GM12878 (cell line): ENCODE data around the gene ZNF311. TPM values are rescaled to one million over a fixed set of nuclear protein-coding genes. Genes with fewer than 3 reads are reported as not detected.

Experiments used
- ATAC-seq: fragments of 200-7000 bp; cut with Tn5 transposase; 3 replicates; pipeline ENCODE4 v1.9.1; 2020; ENCODE audit warnings: mild to moderate bottlenecking, moderate library complexity
- BruUV-seq: library from RNA; stranded (reverse); fragments of 400-500 nt; replicated peaks from 2 replicates; lab custom pipeline; 2021; lab: Mats Ljungman, UMichigan
- CTCF ChIA-PET: fragments of 300-600 bp; sonication (Branson Sonifier 250); formaldehyde crosslinking; extraction: SDS; loops from one replicate; lab custom pipeline; 2021; ENCODE audit warnings: inconsistent platforms; lab: Yijun Ruan, JAX
- POLR2A ChIA-PET: fragments of 350-600 bp; formaldehyde crosslinking; extraction: SDS; loops from one replicate; lab custom pipeline; 2021; ENCODE audit warnings: inconsistent platforms; lab: Charles Lee
- RAD21 ChIA-PET: fragments of 300-600 bp; sonication (Branson Sonifier 250); formaldehyde crosslinking; loops from one replicate; lab custom pipeline; 2023; ENCODE audit warnings: antibody characterized with exemption; ENCODE audit not compliant: unreplicated experiment; lab: Charles Lee
- SMC1A ChIA-PET: fragments of 300-600 bp; sonication (Branson Sonifier 250); formaldehyde crosslinking; loops from one replicate; lab custom pipeline; 2023; ENCODE audit not compliant: unreplicated experiment, uncharacterized antibody; lab: Charles Lee
- DNase-seq: peaks from one replicate; pipeline ENCODE4 v3.0.0-alpha.2; 2011; ENCODE audit warnings: low read depth, low spot score
- FAIRE-seq: peaks from 3 replicates; lab custom pipeline; 2011; peaks lifted over from hg19 to GRCh38; lab: Jason Lieb, UNC
- H2AFZ ChIP-seq: 2 replicates; pipeline ENCODE4 v1.6.0; 2011; ENCODE audit warnings: low read depth, low read length, control low read depth; ENCODE audit not compliant: control insufficient read depth
- H3K27ac ChIP-seq: 2 replicates; pipeline ENCODE4 v1.5.1; 2011; ENCODE audit warnings: control low read depth; ENCODE audit not compliant: control insufficient read depth, insufficient read depth
- H3K27me3 ChIP-seq, 2 experiments: replicated peaks in 1 of 2; 2 replicates each; pipeline versions ENCODE4 v1.6.0 to v1.6.1; 2011; ENCODE audit warnings: low read length in 1 of 2; ENCODE audit not compliant: control insufficient read depth in 2 of 2, insufficient read depth in 2 of 2
- H3K36me3 ChIP-seq, 2 experiments: 2 replicates each; pipeline ENCODE4 v1.5.1; 2011; ENCODE audit warnings: low read length in 1 of 2; ENCODE audit not compliant: control insufficient read depth in 2 of 2, insufficient read depth in 2 of 2
- H3K4me1 ChIP-seq: 2 replicates; pipeline ENCODE4 v1.6.1; 2011; ENCODE audit warnings: mild to moderate bottlenecking, low read length, moderate library complexity, mixed read lengths; ENCODE audit not compliant: control insufficient read depth, insufficient read depth
- H3K4me2 ChIP-seq: 2 replicates; pipeline ENCODE4 v1.6.0; 2011; ENCODE audit warnings: control low read depth; ENCODE audit not compliant: control insufficient read depth, insufficient read depth
- H3K4me3 ChIP-seq: fragments of 200-600 bp; sonication (generic); 2 replicates; pipeline ENCODE4 v1.5.1; 2016
- H3K79me2 ChIP-seq: 2 replicates; pipeline ENCODE4 v1.6.0; 2011; ENCODE audit warnings: low read length; ENCODE audit not compliant: control insufficient read depth, insufficient read depth
- H3K9ac ChIP-seq: 2 replicates; pipeline ENCODE4 v1.8.0; 2011; ENCODE audit warnings: low read length, control low read depth, mixed read lengths; ENCODE audit not compliant: control insufficient read depth, insufficient read depth
- H3K9me3 ChIP-seq: replicated peaks from 3 replicates; pipeline ENCODE4 v1.5.1; 2011; ENCODE audit warnings: mild to moderate bottlenecking, low read length; ENCODE audit not compliant: control insufficient read depth, insufficient read depth
- H4K20me1 ChIP-seq: 2 replicates; pipeline ENCODE4 v1.6.0; 2011; ENCODE audit not compliant: control insufficient read depth, insufficient read depth
- CTCF ChIP-seq, 3 experiments: IDR thresholded peaks in 2 of 3; conservative IDR thresholded peaks in 1 of 3; 2 replicates each; pipeline ENCODE4 v1.5.1; 2011; ENCODE audit warnings: low read depth in 3 of 3, low read length in 3 of 3, mild to moderate bottlenecking in 3 of 3, control low read depth in 2 of 3, moderate library complexity in 2 of 3, inconsistent platforms in 1 of 3, mixed read lengths in 1 of 3; ENCODE audit not compliant: control insufficient read depth in 2 of 3, insufficient read depth in 1 of 3; ENCODE audit errors: extremely low read depth in 1 of 3
- EED ChIP-seq: sonication (generic); IDR thresholded peaks from 2 replicates; pipeline ENCODE4 v1.6.1; 2016; ENCODE audit warnings: antibody characterized with exemption, low read depth
- LARP7 ChIP-seq: fragments of 450-650 bp; IDR thresholded peaks from 2 replicates; pipeline ENCODE4 v1.6.1; 2017; ENCODE audit warnings: mild to moderate bottlenecking
- RAD21 ChIP-seq: IDR thresholded peaks from 2 replicates; pipeline ENCODE4 v1.6.1; 2011; ENCODE audit warnings: mild to moderate bottlenecking, low read depth, low read length, moderate library complexity; ENCODE audit not compliant: insufficient read depth
- WGBS: methylation state at CpG from one replicate; pipeline ENCODE4 v1.1.6; 2016; ENCODE audit warnings: low lambda C conversion rate; ENCODE audit not compliant: insufficient replicate concordance, insufficient coverage; ENCODE audit errors: missing lambda C conversion rate; 5-methylcytosine and 5-hydroxymethylcytosine counted together
- in situ Hi-C: fragments of 300-500 bp; cut with MboI; formaldehyde crosslinking; loops from 9 replicates; pipeline ENCODE4 v1.14.3; 2018; ENCODE audit warnings: mixed read lengths
- intact Hi-C: fragments of 100-400 bp; cut with micrococcal nuclease; formaldehyde crosslinking; loops from one replicate; pipeline ENCODE4 v1.14.2; 2022; ENCODE audit not compliant: unreplicated experiment
- polyA plus RNA-seq, 11 experiments: library from polyadenylated mRNA; depleted of rRNA in 4 of 11; unstranded in 6 of 11; stranded (reverse) in 5 of 11; fragments of >200 nt; fragmentation: Nextera tagmentation in 4 of 11; fragmentation: Illumina TruSeq in 1 of 11; extraction: Ambion mirVana in 4 of 11; extraction: Trizol in 1 of 11; gene quantifications; 1 replicate in 1 of 11; 2 replicates in 10 of 11; pipeline versions ENCODE4 v1.2.1 to v1.2.3, GENCODE V29; 2011 to 2016; ENCODE audit warnings: inconsistent platforms in 2 of 11, missing spikeins in 2 of 11, low read depth in 1 of 11
- total RNA-seq, 4 experiments: library from RNA; depleted of rRNA in 3 of 4; stranded (reverse); fragments of >200 nt in 3 of 4; fragmentation: Illumina TruSeq in 1 of 4; extraction: Trizol in 1 of 4; gene quantifications; 2 replicates each; pipeline versions ENCODE4 v1.2.1 to v1.2.3, GENCODE V29; 2013 to 2021
- TF ChIP-seq, protein P1 (sequence below): IDR thresholded peaks from 2 replicates; pipeline ENCODE4 v1.6.1; 2012; ENCODE audit warnings: low read length, inconsistent platforms

ZNF311 gene
- total and polyA plus RNA-seq, 10 of the 15 experiments (the other 5 are each of a cell fraction or from before 2014, with no cell fraction given), result 0.07 TPM; not detected in 9

GRCh38 chr6:28988536-28989311 is 16.4 kb downstream of the ZNF311 start:
- BruUV-seq, result no TSS peak

More at GRCh38 chr6:28988536-28989311, 16.4 kb downstream of the ZNF311 start:
- Histone ChIP-seq H3K79me2 (no peaks in the 10 kb centered on the region), H3K27ac (no peak overlapping the region), H2AFZ (peak overlapping the region; percentile 25; the same call in 1 of the 2 replicates), H3K9me3 (no peaks in the 10 kb centered on the region), H3K27me3 (no peaks in the 10 kb centered on the region), H3K4me3 (peak overlapping the region; percentile 41; the same call in 1 of the 2 replicates), H3K4me2 (peak overlapping the region; percentile 63; the same call in 1 of the 2 replicates), H3K36me3 (no peaks in the 10 kb centered on the region), H3K4me1 (no peaks in the 10 kb centered on the region), H4K20me1 (no peaks in the 10 kb centered on the region), H3K9ac (no peak overlapping the region)
- POLR2A ChIA-PET, result no interaction called here
- intact Hi-C loops, result loop anchor here (10.0 kb wide), 1 partner anchor 154 kb away; no protein-coding TSS in a partner anchor
- SMC1A ChIA-PET, result no interaction called here
- FAIRE-seq, result no peak
- TF ChIP-seq, protein P1, sequence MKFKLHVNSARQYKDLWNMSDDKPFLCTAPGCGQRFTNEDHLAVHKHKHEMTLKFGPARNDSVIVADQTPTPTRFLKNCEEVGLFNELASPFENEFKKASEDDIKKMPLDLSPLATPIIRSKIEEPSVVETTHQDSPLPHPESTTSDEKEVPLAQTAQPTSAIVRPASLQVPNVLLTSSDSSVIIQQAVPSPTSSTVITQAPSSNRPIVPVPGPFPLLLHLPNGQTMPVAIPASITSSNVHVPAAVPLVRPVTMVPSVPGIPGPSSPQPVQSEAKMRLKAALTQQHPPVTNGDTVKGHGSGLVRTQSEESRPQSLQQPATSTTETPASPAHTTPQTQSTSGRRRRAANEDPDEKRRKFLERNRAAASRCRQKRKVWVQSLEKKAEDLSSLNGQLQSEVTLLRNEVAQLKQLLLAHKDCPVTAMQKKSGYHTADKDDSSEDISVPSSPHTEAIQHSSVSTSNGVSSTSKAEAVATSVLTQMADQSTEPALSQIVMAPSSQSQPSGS, result no peak
- TF ChIP-seq CTCF (IDR thresholded peaks at IDR 0.05 in 2 of 3, conservative IDR thresholded peaks at IDR 0.05 in 1 of 3; ENCODE audit: control insufficient read depth in 2 of 3, extremely low read depth in 1 of 3, insufficient read depth in 1 of 3, low read depth in 3 of 3, low read length in 3 of 3) (peak in 2 of 3 experiments; percentile 18 to 43; a peak in 2 of 6 replicates), EED (0 out of 2 replicates have a peak, but pooled peaks have one; percentile 11), RAD21 (peak; percentile 21; the same call in 1 of the 2 replicates), LARP7 (no peak)
- CTCF ChIA-PET, result no interaction called here
- RAD21 ChIA-PET, result no interaction called here
- in situ Hi-C loops, result no loop called here
- ATAC-seq, result peak; percentile 56
- no peak for DNase-seq
- WGBS, result 14% methylated on average over 48 of the region's 48 CpGs
